Fibroblast of lung (primary cell): ENCODE results near the gene TBC1D25.

Experiments used
- EZH2 ChIP-seq: IDR thresholded peaks from 2 replicates; pipeline ENCODE4 v1.5.1; 2012; ENCODE audit warnings: low read length, control low read depth, mild to moderate bottlenecking; ENCODE audit errors: missing control alignments
- TF ChIP-seq, protein P1 (sequence below), 2 donors: IDR thresholded peaks in 1 of 2; conservative IDR thresholded peaks in 1 of 2; 1 replicate in 1 of 2; 2 replicates in 1 of 2; pipeline ENCODE4 v1.5.1; 2011 to 2012; ENCODE audit warnings: low read length in 2 of 2, control low read depth in 1 of 2, inconsistent platforms in 1 of 2, low read depth in 1 of 2, mild to moderate bottlenecking in 1 of 2

- TF ChIP-seq, protein P1, sequence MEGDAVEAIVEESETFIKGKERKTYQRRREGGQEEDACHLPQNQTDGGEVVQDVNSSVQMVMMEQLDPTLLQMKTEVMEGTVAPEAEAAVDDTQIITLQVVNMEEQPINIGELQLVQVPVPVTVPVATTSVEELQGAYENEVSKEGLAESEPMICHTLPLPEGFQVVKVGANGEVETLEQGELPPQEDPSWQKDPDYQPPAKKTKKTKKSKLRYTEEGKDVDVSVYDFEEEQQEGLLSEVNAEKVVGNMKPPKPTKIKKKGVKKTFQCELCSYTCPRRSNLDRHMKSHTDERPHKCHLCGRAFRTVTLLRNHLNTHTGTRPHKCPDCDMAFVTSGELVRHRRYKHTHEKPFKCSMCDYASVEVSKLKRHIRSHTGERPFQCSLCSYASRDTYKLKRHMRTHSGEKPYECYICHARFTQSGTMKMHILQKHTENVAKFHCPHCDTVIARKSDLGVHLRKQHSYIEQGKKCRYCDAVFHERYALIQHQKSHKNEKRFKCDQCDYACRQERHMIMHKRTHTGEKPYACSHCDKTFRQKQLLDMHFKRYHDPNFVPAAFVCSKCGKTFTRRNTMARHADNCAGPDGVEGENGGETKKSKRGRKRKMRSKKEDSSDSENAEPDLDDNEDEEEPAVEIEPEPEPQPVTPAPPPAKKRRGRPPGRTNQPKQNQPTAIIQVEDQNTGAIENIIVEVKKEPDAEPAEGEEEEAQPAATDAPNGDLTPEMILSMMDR (conservative IDR thresholded peaks at IDR 0.05 in 1 of 2, IDR thresholded peaks at IDR 0.05 in 1 of 2; ENCODE audit: low read depth in 1 of 2, low read length in 2 of 2), result no peak
- no peak for TF ChIP-seq EZH2
Measured at GRCh38 chrX:48597353-48598264, 58.1 kb downstream of the TBC1D25 start, which contains the start of gene WDR13.
